K562 (cell line): ENCODE results near the gene TOMT. TPM values are rescaled to one million over a fixed set of nuclear protein-coding genes. Genes with fewer than 3 reads are reported as not detected.

Experiments used
- BHLHE40 ChIP-seq: IDR thresholded peaks from 2 replicates; pipeline ENCODE4 v1.6.1; 2011; ENCODE audit warnings: low read length, improper control_type of control experiment
- C11orf30 ChIP-seq: fragments of 450-650 bp; IDR thresholded peaks from 2 replicates; pipeline ENCODE4 v1.6.1; 2016; ENCODE audit warnings: low read depth, mild to moderate bottlenecking
- CTBP1 ChIP-seq: fragments of 450-650 bp; IDR thresholded peaks from 2 replicates; pipeline ENCODE4 v1.6.1; 2016; ENCODE audit warnings: borderline replicate concordance
- EHMT2 ChIP-seq: fragments of 450-650 bp; IDR thresholded peaks from 2 replicates; pipeline ENCODE4 v1.6.1; 2018; ENCODE audit warnings: antibody characterized with exemption
- GABPB2 ChIP-seq: fragments of 250-450 bp; sonication (Bioruptor Pico); conservative IDR thresholded peaks from 2 replicates; pipeline ENCODE4 v1.5.1; 2021; ENCODE audit warnings: mild to moderate bottlenecking
- GTF2F1 ChIP-seq: IDR thresholded peaks from 2 replicates; pipeline ENCODE4 v1.6.1; 2011; ENCODE audit warnings: low read depth, low read length, improper control_type of control experiment
- HBP1 ChIP-seq: fragments of 450-650 bp; formaldehyde crosslinking; IDR thresholded peaks from 2 replicates; pipeline ENCODE4 v1.4.0; 2022; ENCODE audit warnings: missing genetic modification characterization
- KDM1A ChIP-seq, 2 experiments: fragments of 450-650 bp; IDR thresholded peaks; 2 replicates each; pipeline ENCODE4 v1.6.1; 2016; ENCODE audit warnings: mild to moderate bottlenecking in 2 of 2
- KDM5B ChIP-seq: fragments of 200-600 bp; sonication (generic); IDR thresholded peaks from 2 replicates; pipeline ENCODE4 v1.6.1; 2012; ENCODE audit warnings: low read depth, mild to moderate bottlenecking, moderate library complexity, low read length, control low read depth, inconsistent platforms; ENCODE audit not compliant: insufficient replicate concordance
- KLF16 ChIP-seq: IDR thresholded peaks from 2 replicates; pipeline ENCODE4 v1.6.1; 2016; ENCODE audit warnings: antibody characterized with exemption
- KLF6 ChIP-seq: fragments of 250-450 bp; sonication (Bioruptor Pico); IDR thresholded peaks from 2 replicates; pipeline ENCODE4 v1.4.0; 2020; ENCODE audit warnings: mild to moderate bottlenecking, moderate library complexity, borderline replicate concordance
- LARP7 ChIP-seq: fragments of 450-650 bp; IDR thresholded peaks from 2 replicates; pipeline ENCODE4 v1.6.1; 2016
- MAFF ChIP-seq: IDR thresholded peaks from 2 replicates; pipeline ENCODE4 v1.6.1; 2012; ENCODE audit warnings: low read length, improper control_type of control experiment
- MBD2 ChIP-seq: sonication (generic); IDR thresholded peaks from 2 replicates; pipeline ENCODE4 v1.6.1; 2016; ENCODE audit warnings: low read depth, borderline replicate concordance
- NCOA1 ChIP-seq: fragments of 450-650 bp; IDR thresholded peaks from 2 replicates; pipeline ENCODE4 v1.6.1; 2016; ENCODE audit warnings: low read depth
- NKRF ChIP-seq: fragments of 450-650 bp; IDR thresholded peaks from 2 replicates; pipeline ENCODE4 v1.6.1; 2016; ENCODE audit warnings: borderline replicate concordance
- NRF1 ChIP-seq, 2 experiments: fragments of 450-650 bp; IDR thresholded peaks in 1 of 2; conservative IDR thresholded peaks in 1 of 2; 2 replicates each; pipeline ENCODE4 v1.6.1; 2014; ENCODE audit warnings: mild to moderate bottlenecking in 2 of 2
- PHTF2 ChIP-seq: fragments of 250-450 bp; sonication (Bioruptor Pico); IDR thresholded peaks from 2 replicates; pipeline ENCODE4 v1.5.0; 2021; ENCODE audit warnings: mild to moderate bottlenecking
- RCOR1 ChIP-seq, 2 experiments: IDR thresholded peaks; 2 replicates each; pipeline ENCODE4 v1.6.1; 2012; ENCODE audit warnings: low read depth in 2 of 2, low read length in 2 of 2, borderline replicate concordance in 1 of 2, improper control_type of control experiment in 1 of 2
- SIN3A ChIP-seq, 2 experiments: fragments of 150-350 bp in 1 of 2; IDR thresholded peaks; 2 replicates each; pipeline ENCODE4 v1.6.1; 2011 to 2016; ENCODE audit warnings: borderline replicate concordance in 2 of 2, low read depth in 2 of 2, low read length in 2 of 2, mild to moderate bottlenecking in 2 of 2, moderate library complexity in 2 of 2; ENCODE audit not compliant: control insufficient read depth in 1 of 2
- SMARCC2 ChIP-seq: fragments of 450-650 bp; IDR thresholded peaks from 2 replicates; pipeline ENCODE4 v1.6.1; 2017; ENCODE audit warnings: antibody characterized with exemption, moderate library complexity, mild to moderate bottlenecking, low read depth
- SMARCE1 ChIP-seq: fragments of 450-650 bp; IDR thresholded peaks from 2 replicates; pipeline ENCODE4 v1.7.1; 2016; ENCODE audit warnings: mild to moderate bottlenecking
- ZBED1 ChIP-seq: IDR thresholded peaks from 2 replicates; pipeline ENCODE4 v1.6.1; 2014
- ZFX ChIP-seq: sonication (generic); formaldehyde crosslinking; IDR thresholded peaks from 2 replicates; pipeline ENCODE4 v1.8.0; 2022; ENCODE audit warnings: mild to moderate bottlenecking, missing genetic modification reagents, moderate library complexity
- ZNF140 ChIP-seq: fragments of 250-450 bp; sonication (Bioruptor Pico); IDR thresholded peaks from 2 replicates; pipeline ENCODE4 v1.8.0; 2021; ENCODE audit warnings: moderate library complexity, mild to moderate bottlenecking, inconsistent platforms
- ZNF263 ChIP-seq: sonication (generic); formaldehyde crosslinking; IDR thresholded peaks from 2 replicates; pipeline ENCODE4 v1.8.0; 2022; ENCODE audit warnings: mild to moderate bottlenecking, missing genetic modification reagents, borderline replicate concordance
- ZNF551 ChIP-seq: fragments of 250-450 bp; sonication (Bioruptor Pico); IDR thresholded peaks from 2 replicates; pipeline ENCODE4 v1.5.0; 2021; ENCODE audit warnings: mild to moderate bottlenecking, moderate library complexity
- ZNF766 ChIP-seq: fragments of 200-800 bp; sonication (Bioruptor generic); conservative IDR thresholded peaks from 2 replicates; pipeline ENCODE4 v1.6.1; 2016; ENCODE audit warnings: missing genetic modification characterization, missing compliant biosample characterization
- polyA plus RNA-seq, 8 experiments: library from polyadenylated mRNA; depleted of rRNA in 4 of 8; stranded (reverse) in 5 of 8; unstranded in 3 of 8; fragments of >200 nt; fragmentation: Nextera tagmentation in 2 of 8; fragmentation: Illumina TruSeq in 1 of 8; extraction: Ambion mirVana in 2 of 8; extraction: Trizol in 1 of 8; gene quantifications; 2 replicates each; pipeline versions ENCODE4 v1.2.1 to v1.2.3, GENCODE V29; 2011 to 2014; ENCODE audit warnings: inconsistent platforms in 1 of 8, missing spikeins in 1 of 8
- total RNA-seq, 7 experiments: library from RNA; depleted of rRNA in 6 of 7; stranded (reverse); fragments of >200 nt in 6 of 7; fragmentation: Illumina TruSeq in 2 of 7; extraction: Trizol in 2 of 7; gene quantifications; 2 replicates each; pipeline versions ENCODE4 v1.2.1 to v1.2.3, GENCODE V29; 2011 to 2021; ENCODE audit warnings: low replicate concordance in 1 of 7

The TOMT gene
- total and polyA plus RNA-seq, 9 of the 15 experiments (the other 6 are each of a cell fraction or from before 2014, with no cell fraction given): not detected

- TF ChIP-seq EHMT2 (no peak), C11orf30 (peak; percentile 78; the same call in 1 of the 2 replicates), ZFX (CRISPR knock-in tag) (peak; percentile 56), SMARCE1 (0 out of 2 replicates have a peak, but pooled peaks have one; percentile 47), NKRF (no peak; the same call in 1 of the 2 replicates), PHTF2 (CRISPR knock-in tag) (no peak), ZNF551 (CRISPR knock-in tag) (no peak), RCOR1 (IDR thresholded peaks at IDR 0.05; ENCODE audit: borderline replicate concordance in 1 of 2, low read depth in 2 of 2, low read length in 2 of 2) (peak in 1 of 2 experiments; percentile 32; a peak in 1 of 4 replicates), ZNF263 (CRISPR knock-in tag) (no peak), NRF1 (conservative IDR thresholded peaks at IDR 0.05 in 1 of 2, IDR thresholded peaks at IDR 0.05 in 1 of 2) (peak; percentile 92 to 94), KDM1A (IDR thresholded peaks at IDR 0.05) (no peak), MBD2 (peak; percentile 87), HBP1 (CRISPR knock-in tag) (0 out of 2 replicates have a peak, but pooled peaks have one; percentile 60), KLF16 (peak; percentile 2; the same call in 1 of the 2 replicates), ZBED1 (0 out of 2 replicates have a peak, but pooled peaks have one; percentile 14), GABPB2 (CRISPR knock-in tag) (no peak), LARP7 (no peak), CTBP1 (peak; percentile 77), GTF2F1 (no peak), KLF6 (CRISPR knock-in tag) (peak; percentile 86), SIN3A (IDR thresholded peaks at IDR 0.05; ENCODE audit: borderline replicate concordance in 2 of 2, control insufficient read depth in 1 of 2, low read depth in 2 of 2, low read length in 2 of 2) (peak in 1 of 2 experiments; percentile 46; a peak in 1 of 4 replicates), SMARCC2 (no peak), ZNF766 (CRISPR knock-in tag) (peak; percentile 65), BHLHE40 (peak; percentile 81), KDM5B (peak; percentile 87), MAFF (no peak), NCOA1 (0 out of 2 replicates have a peak, but pooled peaks have one; percentile 12), ZNF140 (no peak)
These were observed 6.6 kb downstream of the TOMT start, which contains the start of gene ANAPC15 (continued) for GRCh38 chr11:72112143-72112977.
